MM.1S (cell line): Measurements from ENCODE around the gene NT5C1A.

ENCODE experiments used
- CTCF ChIP-seq: fragments of 300-600 bp; sonication (generic); IDR thresholded peaks from 2 replicates; pipeline ENCODE4 v1.5.1; 2016; ENCODE audit warnings: antibody characterized with exemption, low read length, mixed read lengths
- EZH2 ChIP-seq: fragments of 300-600 bp; sonication (generic); optimal IDR thresholded peaks from 2 replicates; pipeline ENCODE3; 2017; ENCODE audit warnings: low read depth, mild to moderate bottlenecking, antibody characterized with exemption, low read length, mixed read lengths

GRCh38 chr1:39670689-39671088 is 1.2 kb downstream of the NT5C1A start:
- no peak for TF ChIP-seq CTCF
- TF ChIP-seq EZH2, result no peak
